Parathyroid adenoma (tissue), 2 donors: ENCODE measurements around the gene RNF7.

Experiments
- H2AFZ ChIP-seq: fragments of 300-600 bp; sonication (generic); one replicate; pipeline ENCODE4 v1.7.0; 2017; ENCODE audit warnings: antibody characterized with exemption, mild to moderate bottlenecking
- H3K27ac ChIP-seq: fragments of 300-600 bp; sonication (generic); one replicate; pipeline ENCODE4 v1.7.0; 2017
- H3K27me3 ChIP-seq: fragments of 300-600 bp; sonication (generic); one replicate; pipeline ENCODE4 v1.7.0; 2017; ENCODE audit warnings: low read length; ENCODE audit not compliant: control insufficient read depth, insufficient read depth
- H3K36me3 ChIP-seq: fragments of 300-600 bp; sonication (generic); one replicate; pipeline ENCODE4 v1.7.0; 2017; ENCODE audit warnings: low read length; ENCODE audit not compliant: control insufficient read depth, insufficient read depth
- H3K4me1 ChIP-seq: fragments of 300-600 bp; sonication (generic); one replicate; pipeline ENCODE4 v1.7.0; 2017; ENCODE audit warnings: control low read depth
- H3K4me2 ChIP-seq: fragments of 300-600 bp; sonication (generic); one replicate; pipeline ENCODE4 v1.7.0; 2017; ENCODE audit warnings: low read length
- H3K4me3 ChIP-seq: fragments of 300-600 bp; sonication (generic); one replicate; pipeline ENCODE4 v1.7.0; 2017; ENCODE audit warnings: low read depth, low read length
- H3K79me2 ChIP-seq: fragments of 300-600 bp; sonication (generic); one replicate; pipeline ENCODE4 v1.7.0; 2017; ENCODE audit warnings: control low read depth
- H3K9ac ChIP-seq: fragments of 300-600 bp; sonication (generic); one replicate; pipeline ENCODE4 v1.7.0; 2017; ENCODE audit warnings: mild to moderate bottlenecking
- H3K9me3 ChIP-seq: fragments of 300-600 bp; sonication (generic); one replicate; pipeline ENCODE4 v1.7.0; 2017; ENCODE audit warnings: low read length; ENCODE audit not compliant: control insufficient read depth
- TF ChIP-seq, protein P1 (sequence below): fragments of 300-600 bp; sonication (generic); IDR thresholded peaks from one replicate; pipeline ENCODE4 v1.7.0; 2017; ENCODE audit warnings: antibody characterized with exemption, mild to moderate bottlenecking
- donor health status: primary hyperparathyroidism.

The RNF7 gene

DNA sequence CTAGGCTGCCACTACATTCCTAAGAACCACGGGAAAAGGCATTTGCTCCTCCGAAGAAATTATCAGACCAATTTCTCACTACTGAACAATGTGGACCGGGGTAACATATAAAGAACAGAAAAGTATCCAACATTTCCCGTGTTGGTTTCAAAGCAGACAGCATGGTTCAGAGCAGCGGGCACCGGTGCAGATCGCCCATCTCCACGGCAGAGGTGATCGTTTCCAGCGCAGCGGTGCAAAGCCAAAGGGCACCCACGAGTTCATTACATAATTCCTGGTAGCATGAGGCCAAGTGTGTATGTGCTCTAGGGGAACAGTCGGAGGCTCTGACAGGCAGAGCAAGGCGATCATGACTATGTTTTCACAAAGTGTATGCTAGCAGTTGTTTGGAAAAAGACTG is 38.3 kb downstream of the RNF7 start:
- no peak overlapping the region for H2AFZ ChIP-seq
- no peak overlapping the region for H3K9ac ChIP-seq
- H3K27me3 ChIP-seq, result no peaks in the 10 kb centered on the region
- TF ChIP-seq, protein P1, sequence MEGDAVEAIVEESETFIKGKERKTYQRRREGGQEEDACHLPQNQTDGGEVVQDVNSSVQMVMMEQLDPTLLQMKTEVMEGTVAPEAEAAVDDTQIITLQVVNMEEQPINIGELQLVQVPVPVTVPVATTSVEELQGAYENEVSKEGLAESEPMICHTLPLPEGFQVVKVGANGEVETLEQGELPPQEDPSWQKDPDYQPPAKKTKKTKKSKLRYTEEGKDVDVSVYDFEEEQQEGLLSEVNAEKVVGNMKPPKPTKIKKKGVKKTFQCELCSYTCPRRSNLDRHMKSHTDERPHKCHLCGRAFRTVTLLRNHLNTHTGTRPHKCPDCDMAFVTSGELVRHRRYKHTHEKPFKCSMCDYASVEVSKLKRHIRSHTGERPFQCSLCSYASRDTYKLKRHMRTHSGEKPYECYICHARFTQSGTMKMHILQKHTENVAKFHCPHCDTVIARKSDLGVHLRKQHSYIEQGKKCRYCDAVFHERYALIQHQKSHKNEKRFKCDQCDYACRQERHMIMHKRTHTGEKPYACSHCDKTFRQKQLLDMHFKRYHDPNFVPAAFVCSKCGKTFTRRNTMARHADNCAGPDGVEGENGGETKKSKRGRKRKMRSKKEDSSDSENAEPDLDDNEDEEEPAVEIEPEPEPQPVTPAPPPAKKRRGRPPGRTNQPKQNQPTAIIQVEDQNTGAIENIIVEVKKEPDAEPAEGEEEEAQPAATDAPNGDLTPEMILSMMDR, result no peak
- no peaks in the 10 kb centered on the region for H3K4me1 ChIP-seq
- no peak overlapping the region for H3K4me2 ChIP-seq
- no peak overlapping the region for H3K4me3 ChIP-seq
- no peak overlapping the region for H3K27ac ChIP-seq
- H3K36me3 ChIP-seq, result no peaks in the 10 kb centered on the region
- no peaks in the 10 kb centered on the region for H3K9me3 ChIP-seq
- H3K79me2 ChIP-seq, result no peaks in the 10 kb centered on the region

DNA sequence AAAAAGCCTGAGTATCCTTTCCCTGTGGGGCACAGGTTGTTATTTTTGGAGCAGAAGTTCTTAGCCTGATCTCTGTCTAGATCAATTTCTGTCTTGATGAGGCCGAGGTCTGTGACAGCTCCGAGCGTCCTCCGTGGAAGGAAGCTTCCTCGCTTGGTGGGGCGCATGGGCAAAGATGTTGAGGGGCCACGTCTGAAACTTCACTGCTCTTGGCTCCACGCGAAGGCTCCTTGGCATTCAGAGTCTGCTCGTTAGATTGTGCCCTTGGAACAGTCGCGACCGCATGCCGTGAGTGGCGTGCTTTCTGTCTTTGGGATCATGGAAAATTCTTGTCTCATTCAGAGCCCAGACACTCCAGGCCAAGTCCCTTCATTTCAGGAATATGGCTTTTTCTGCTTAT is 38.8 kb downstream of the RNF7 start:
- H3K4me3 ChIP-seq, result no peak overlapping the region
- H3K27ac ChIP-seq, result no peak overlapping the region
- H3K79me2 ChIP-seq, result no peaks in the 10 kb centered on the region
- no peaks in the 10 kb centered on the region for H3K4me1 ChIP-seq
- H3K9me3 ChIP-seq, result no peaks in the 10 kb centered on the region
- no peak overlapping the region for H3K9ac ChIP-seq
- H3K27me3 ChIP-seq, result no peaks in the 10 kb centered on the region
- H3K36me3 ChIP-seq, result no peaks in the 10 kb centered on the region
- no peak overlapping the region for H3K4me2 ChIP-seq
- TF ChIP-seq, protein P1, result no peak
- H2AFZ ChIP-seq, result no peak overlapping the region

DNA sequence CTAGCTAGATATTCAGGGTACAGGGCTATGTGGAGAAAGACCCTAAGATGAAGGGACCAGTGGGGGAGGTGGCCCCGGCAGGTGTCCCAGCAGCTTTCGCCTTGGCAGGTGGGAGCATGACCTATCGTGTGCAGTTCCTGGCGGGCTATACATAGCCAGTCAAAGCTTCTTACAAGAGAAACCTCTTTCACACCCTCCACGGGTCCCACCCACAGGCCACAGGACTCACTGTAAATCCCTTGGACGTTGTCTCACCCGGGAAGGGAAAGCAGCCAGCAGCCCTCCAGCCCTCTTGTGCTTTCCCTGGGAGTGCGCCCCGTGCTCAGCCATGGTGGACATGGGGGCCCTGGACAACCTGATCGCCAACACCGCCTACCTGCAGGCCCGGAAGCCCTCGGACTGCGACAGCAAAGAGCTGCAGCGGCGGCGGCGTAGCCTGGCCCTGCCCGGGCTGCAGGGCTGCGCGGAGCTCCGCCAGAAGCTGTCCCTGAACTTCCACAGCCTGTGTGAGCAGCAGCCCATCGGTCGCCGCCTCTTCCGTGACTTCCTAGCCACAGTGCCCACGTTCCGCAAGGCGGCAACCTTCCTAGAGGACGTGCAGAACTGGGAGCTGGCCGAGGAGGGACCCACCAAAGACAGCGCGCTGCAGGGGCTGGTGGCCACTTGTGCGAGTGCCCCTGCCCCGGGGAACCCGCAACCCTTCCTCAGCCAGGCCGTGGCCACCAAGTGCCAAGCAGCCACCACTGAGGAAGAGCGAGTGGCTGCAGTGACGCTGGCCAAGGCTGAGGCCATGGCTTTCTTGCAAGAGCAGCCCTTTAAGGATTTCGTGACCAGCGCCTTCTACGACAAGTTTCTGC is 40.1 kb downstream of the RNF7 start:
- Histone ChIP-seq H3K27me3 (no peaks in the 10 kb centered on the region), H3K79me2 (no peaks in the 10 kb centered on the region), H3K4me1 (no peaks in the 10 kb centered on the region)

GRCh38 chr3:141779667-141780066 is 41.6 kb downstream of the RNF7 start:
- no peak overlapping the region for H3K4me2 ChIP-seq
- H3K79me2 ChIP-seq, result no peaks in the 10 kb centered on the region
- H3K9me3 ChIP-seq, result no peaks in the 10 kb centered on the region
- no peaks in the 10 kb centered on the region for H3K27me3 ChIP-seq
- H3K27ac ChIP-seq, result no peak overlapping the region
- H3K36me3 ChIP-seq, result no peaks in the 10 kb centered on the region
- no peak overlapping the region for H3K9ac ChIP-seq
- H2AFZ ChIP-seq, result no peak overlapping the region
- TF ChIP-seq, protein P1, result no peak
- no peaks in the 10 kb centered on the region for H3K4me1 ChIP-seq
- no peak overlapping the region for H3K4me3 ChIP-seq

More for the DNA sequence above, 40.1 kb downstream of the RNF7 start:
- Histone ChIP-seq H2AFZ (no peak overlapping the region), H3K9me3 (no peaks in the 10 kb centered on the region), H3K4me3 (no peak overlapping the region), H3K9ac (no peak overlapping the region), H3K27ac (no peak overlapping the region), H3K36me3 (no peaks in the 10 kb centered on the region), H3K4me2 (no peak overlapping the region)
- TF ChIP-seq, protein P1, result no peak

GRCh38 chr3:141782386-141782932 is 44.4 kb downstream of the RNF7 start:
- Histone ChIP-seq H3K36me3 (no peaks in the 10 kb centered on the region), H3K9ac (no peak overlapping the region), H3K4me1 (no peaks in the 10 kb centered on the region), H3K4me3 (no peak overlapping the region), H3K27ac (no peak overlapping the region), H3K9me3 (no peaks in the 10 kb centered on the region), H3K4me2 (no peak overlapping the region), H3K27me3 (no peaks in the 10 kb centered on the region), H2AFZ (no peak overlapping the region), H3K79me2 (no peaks in the 10 kb centered on the region)
- TF ChIP-seq, protein P1, result no peak
